A549 (cell line): ENCODE data around the gene P4HA1.

Experiments used
- CEBPB ChIP-seq, 2 experiments: fragments of >200 bp in 1 of 2; sonication (Bioruptor Twin) in 1 of 2; formaldehyde crosslinking in 1 of 2; IDR thresholded peaks; 2 replicates each; pipeline ENCODE4 v1.6.1; 2012 to 2016
- ESRRA ChIP-seq: fragments of 150-350 bp; IDR thresholded peaks from 2 replicates; pipeline ENCODE4 v1.6.1; 2014; ENCODE audit warnings: mild to moderate bottlenecking, low read length, borderline replicate concordance
- JUN ChIP-seq, 2 experiments: fragments of >200 bp; sonication (Bioruptor Twin); formaldehyde crosslinking; IDR thresholded peaks; 2 replicates in 1 of 2; 3 replicates in 1 of 2; pipeline ENCODE4 v1.6.1; 2016 to 2017
- POLR2A ChIP-seq: IDR thresholded peaks from 2 replicates; pipeline ENCODE4 v1.6.1; 2012; ENCODE audit warnings: mild to moderate bottlenecking, low read length
- POLR2AphosphoS2 ChIP-seq: conservative IDR thresholded peaks from 2 replicates; pipeline ENCODE4 v1.6.1; 2012; ENCODE audit warnings: low read length, improper control_type of control experiment, inconsistent platforms
- RAD21 ChIP-seq, 2 experiments: fragments of >200 bp in 1 of 2; sonication (Bioruptor Twin) in 1 of 2; formaldehyde crosslinking in 1 of 2; IDR thresholded peaks in 1 of 2; conservative IDR thresholded peaks in 1 of 2; 2 replicates in 1 of 2; 3 replicates in 1 of 2; pipeline ENCODE4 v1.6.1; 2012 to 2018; ENCODE audit warnings: inconsistent platforms in 1 of 2
- TF ChIP-seq, protein P1 (sequence below): fragments of >200 bp; sonication (Bioruptor Twin); formaldehyde crosslinking; IDR thresholded peaks from 3 replicates; pipeline ENCODE4 v1.5.1; 2016

DNA sequence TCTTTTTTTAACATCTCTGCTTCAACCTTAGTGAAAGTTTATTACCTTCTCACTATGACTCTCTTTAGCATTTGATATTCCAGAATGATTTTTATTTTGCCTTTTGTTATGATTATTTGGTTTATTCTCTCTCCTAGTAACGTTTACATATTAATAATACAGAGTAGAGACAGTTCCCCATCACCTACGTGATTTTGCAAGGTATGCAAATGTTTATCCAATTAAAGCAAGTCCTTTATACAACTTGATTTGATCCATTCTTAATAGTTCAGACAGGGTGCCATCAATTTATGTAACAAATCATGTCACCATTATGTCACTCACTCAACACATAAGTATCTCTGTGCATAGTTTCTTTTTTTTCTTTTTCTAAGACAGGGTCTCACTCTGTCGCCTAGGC lies 44.9 kb upstream of the P4HA1 start:
- TF ChIP-seq, protein P1, sequence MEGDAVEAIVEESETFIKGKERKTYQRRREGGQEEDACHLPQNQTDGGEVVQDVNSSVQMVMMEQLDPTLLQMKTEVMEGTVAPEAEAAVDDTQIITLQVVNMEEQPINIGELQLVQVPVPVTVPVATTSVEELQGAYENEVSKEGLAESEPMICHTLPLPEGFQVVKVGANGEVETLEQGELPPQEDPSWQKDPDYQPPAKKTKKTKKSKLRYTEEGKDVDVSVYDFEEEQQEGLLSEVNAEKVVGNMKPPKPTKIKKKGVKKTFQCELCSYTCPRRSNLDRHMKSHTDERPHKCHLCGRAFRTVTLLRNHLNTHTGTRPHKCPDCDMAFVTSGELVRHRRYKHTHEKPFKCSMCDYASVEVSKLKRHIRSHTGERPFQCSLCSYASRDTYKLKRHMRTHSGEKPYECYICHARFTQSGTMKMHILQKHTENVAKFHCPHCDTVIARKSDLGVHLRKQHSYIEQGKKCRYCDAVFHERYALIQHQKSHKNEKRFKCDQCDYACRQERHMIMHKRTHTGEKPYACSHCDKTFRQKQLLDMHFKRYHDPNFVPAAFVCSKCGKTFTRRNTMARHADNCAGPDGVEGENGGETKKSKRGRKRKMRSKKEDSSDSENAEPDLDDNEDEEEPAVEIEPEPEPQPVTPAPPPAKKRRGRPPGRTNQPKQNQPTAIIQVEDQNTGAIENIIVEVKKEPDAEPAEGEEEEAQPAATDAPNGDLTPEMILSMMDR, result no peak
- TF ChIP-seq POLR2A (no peak), POLR2AphosphoS2 (no peak), RAD21 (conservative IDR thresholded peaks at IDR 0.05 in 1 of 2, IDR thresholded peaks at IDR 0.05 in 1 of 2) (no peak), ESRRA (no peak), CEBPB (IDR thresholded peaks at IDR 0.05) (no peak), JUN (IDR thresholded peaks at IDR 0.05) (no peak)
